Stimulated activated CD8-positive, alpha-beta memory T cell treated with anti-CD3 and anti-CD28 coated beads, Interleukin-15, amount 100 ng/mL, for 1 hour (primary cell): Measurements from ENCODE around the gene NOTO.
"Not testable (repeated sequence)": the region's sequence is repeated elsewhere in the genome, so short reads cannot be mapped to it uniquely, and the experiment has no call there.

Source experiments
- DNase-seq: peaks from one replicate; pipeline ENCODE4 v3.0.0-alpha.2; 2020; ENCODE audit warnings: low read depth

The NOTO gene

DNA sequence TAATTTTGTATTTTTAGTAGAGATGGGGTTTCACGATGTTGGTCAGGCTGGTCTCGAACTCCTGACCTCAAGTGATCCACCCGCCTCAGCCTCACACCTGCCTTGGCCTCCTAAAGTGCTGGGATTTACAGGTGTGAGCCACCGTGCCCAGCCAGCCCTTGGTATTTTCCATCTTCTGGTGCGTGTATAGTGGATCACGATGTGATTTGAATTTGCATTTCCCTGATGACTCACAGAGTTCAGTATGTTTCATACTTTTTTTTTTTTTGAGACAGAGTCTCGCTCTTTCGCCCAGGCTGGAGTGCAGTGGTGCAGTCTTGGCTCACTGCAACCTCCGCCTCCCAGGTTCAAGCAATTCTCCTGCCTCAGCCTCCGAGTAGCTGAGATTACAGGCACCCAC, 2.1 kb upstream of the NOTO start:
- not testable (repeated sequence) for DNase-seq

- DNase-seq = no peak
These were observed 794 bp downstream of the NOTO start for GRCh38 chr2:73203055-73203681.

- DNase-seq = no peak
These were observed 3.2 kb downstream of the NOTO start for GRCh38 chr2:73205611-73206010.

- DNase-seq = no peak
These were observed 5.9 kb downstream of the NOTO start for GRCh38 chr2:73208258-73208657.

GRCh38 chr2:73210019-73210418, 7.6 kb downstream of the NOTO start:
- DNase-seq = no peak

DNA sequence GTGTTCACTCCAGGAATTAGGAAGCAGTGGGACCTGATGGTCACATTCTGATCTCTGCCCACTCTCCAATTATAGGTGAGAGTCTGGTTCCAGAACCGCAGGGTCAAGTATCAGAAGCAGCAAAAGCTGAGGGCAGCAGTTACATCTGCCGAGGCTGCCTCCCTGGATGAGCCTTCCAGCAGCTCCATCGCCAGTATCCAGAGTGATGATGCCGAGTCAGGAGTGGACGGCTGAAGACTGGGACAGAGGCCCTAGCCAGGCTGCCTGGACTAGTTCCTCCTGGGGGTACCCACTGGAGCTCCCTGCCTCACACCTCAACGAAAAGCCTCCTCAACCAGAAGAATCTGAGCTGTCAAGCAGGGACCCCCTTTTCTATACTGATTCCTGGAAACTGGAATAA, 8.3 kb downstream of the NOTO start:
- no peak for DNase-seq

- no peak for DNase-seq
These were observed 9.7 kb downstream of the NOTO start for GRCh38 chr2:73212098-73212447.

- peak; percentile 50 for DNase-seq
These were observed 10.2 kb downstream of the NOTO start for GRCh38 chr2:73212448-73213176.

GRCh38 chr2:73214120-73215035, 12.0 kb downstream of the NOTO start, which contains the start of gene SMYD5:
TSS of gene SMYD5 (plus strand) at chr2:73214245. CDS start at chr2:73214267, 22 bp downstream.
- peak; percentile 87 for DNase-seq

DNA sequence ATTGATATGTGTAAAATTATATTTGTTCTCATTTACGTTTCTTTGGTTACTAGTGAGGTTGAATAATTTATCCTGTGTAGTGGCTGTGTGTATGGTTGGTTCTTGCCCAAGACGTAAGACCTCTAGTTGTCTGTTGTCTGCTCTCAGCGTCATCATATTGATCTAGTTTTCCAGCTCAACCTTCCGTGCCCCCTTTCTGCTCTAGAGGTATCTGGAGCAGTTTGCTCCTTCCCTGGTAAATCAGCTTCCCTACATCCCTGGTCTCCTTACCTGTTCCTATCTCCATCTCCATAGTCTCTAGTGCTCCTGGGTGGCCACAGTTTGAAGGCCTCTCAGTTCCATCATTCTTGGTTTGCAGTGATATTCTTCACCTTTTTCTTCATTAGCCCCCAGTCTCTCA, 12.9 kb downstream of the NOTO start:
- no peak for DNase-seq

- DNase-seq = no peak
These were observed 14.8 kb downstream of the NOTO start for GRCh38 chr2:73217160-73217559.

DNA sequence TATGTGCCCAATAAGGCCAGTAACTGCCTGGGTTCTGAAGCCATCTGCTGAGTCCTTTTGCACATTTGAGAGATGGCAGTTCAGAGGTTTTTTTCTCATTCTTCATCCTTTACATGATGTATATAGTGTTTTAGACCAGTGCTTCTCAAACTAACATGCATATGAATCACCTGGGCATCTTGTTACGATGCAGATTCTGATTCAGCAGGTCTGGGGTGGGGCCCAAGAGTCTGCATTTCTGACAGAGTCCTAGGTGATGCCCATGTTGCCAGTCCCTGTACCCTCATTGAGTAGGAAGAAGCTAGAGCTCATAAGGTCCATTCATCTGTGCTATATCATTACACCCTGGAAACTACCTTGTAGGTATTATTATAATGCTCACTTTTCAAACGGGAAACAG, 15.5 kb downstream of the NOTO start:
- DNase-seq = no peak

DNA sequence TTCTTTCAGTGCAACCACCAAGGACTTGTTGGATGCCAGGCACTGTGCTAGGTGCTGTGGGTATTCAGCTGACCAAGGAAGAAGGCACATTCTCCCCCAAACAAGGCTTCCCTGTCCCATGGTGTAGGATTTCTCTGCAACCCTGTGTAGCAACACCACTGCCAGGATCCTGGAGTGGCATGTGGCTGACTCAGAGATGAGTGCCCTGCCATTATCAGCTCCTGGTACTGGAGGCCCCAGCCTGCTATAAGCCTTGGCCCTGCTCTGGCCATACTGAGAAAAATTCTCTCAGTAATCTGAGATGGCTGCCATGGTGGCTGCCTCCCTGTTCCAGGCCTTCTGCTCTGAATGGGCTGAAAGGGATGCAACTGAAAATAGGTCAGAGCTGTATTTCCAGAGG, 15.9 kb downstream of the NOTO start:
- no peak for DNase-seq

DNA sequence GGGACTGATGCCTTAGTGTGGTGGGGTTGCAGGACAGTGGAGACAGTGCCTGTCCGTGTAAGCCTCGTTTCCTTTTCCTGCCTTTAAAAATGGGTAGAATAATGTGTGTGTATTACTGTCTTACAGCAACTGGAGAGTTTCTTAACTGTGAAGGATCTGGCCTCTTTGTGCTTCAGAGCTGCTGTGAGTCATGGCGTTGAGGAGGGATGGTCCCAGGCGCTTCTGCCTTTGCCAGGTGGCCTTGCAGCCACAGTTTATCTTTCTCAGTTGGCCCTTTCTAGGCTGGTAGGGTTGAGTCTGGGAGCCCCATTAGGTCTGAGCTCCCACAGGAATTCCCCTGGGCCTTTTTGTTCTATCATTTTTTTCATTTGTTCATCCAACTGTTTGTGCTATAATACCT, 21.4 kb downstream of the NOTO start:
- DNase-seq = no peak

GRCh38 chr2:73225513-73226360, 23.4 kb downstream of the NOTO start:
- no peak for DNase-seq

DNA sequence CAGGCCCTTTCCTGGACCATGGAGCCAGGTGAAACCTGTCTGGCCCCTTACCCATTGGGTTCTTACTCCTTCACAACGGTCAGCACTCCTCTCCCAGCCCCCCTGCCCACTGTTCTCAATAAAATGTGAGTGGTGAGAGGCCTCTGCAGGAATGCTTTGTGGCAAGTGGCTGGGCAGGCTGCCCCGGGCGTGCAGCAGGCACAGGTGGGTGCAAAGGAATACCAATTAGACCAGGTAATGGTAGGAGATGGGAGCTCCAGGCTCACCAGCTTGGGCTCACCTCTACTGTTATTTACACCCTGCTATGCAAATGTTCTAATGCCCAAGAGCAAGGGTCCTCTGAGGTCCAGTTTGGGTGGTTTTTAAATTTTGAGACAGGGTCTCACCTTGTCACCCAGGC, 24.7 kb downstream of the NOTO start:
- DNase-seq = no peak

GRCh38 chr2:73228631-73229030, 26.3 kb downstream of the NOTO start:
- no peak for DNase-seq

GRCh38 chr2:73232403-73233153, 30.2 kb downstream of the NOTO start:
- DNase-seq = no peak

GRCh38 chr2:73233154-73233931, 31.0 kb downstream of the NOTO start, which contains the start of gene PRADC1:
TSS of gene PRADC1 (minus strand) at chr2:73233239. CDS start at chr2:73233160, 79 bp downstream.
- peak; percentile 87 for DNase-seq
